Osteocyte (in vitro differentiated cells): ENCODE results near the gene GARIN5B. TPM values are rescaled to one million over a fixed set of nuclear protein-coding genes. Genes with fewer than 3 reads are reported as not detected.
A peak's percentile ranks its signal among the peaks of the same experiment; 100 is the strongest.

Experiments used
- DNase-seq: peaks from one replicate; pipeline ENCODE4 v3.0.0; 2021; ENCODE audit warnings: mixed read lengths; ENCODE audit not compliant: unreplicated experiment; ENCODE audit errors: extremely low spot score
- H3K27ac Mint-ChIP-seq: one replicate; pipeline ENCODE4 v1.8.0; 2021; ENCODE audit warnings: mild to moderate bottlenecking, mixed read lengths; ENCODE audit not compliant: unreplicated experiment
- H3K27me3 Mint-ChIP-seq: one replicate; pipeline ENCODE4 v1.8.0; 2021; ENCODE audit warnings: mixed read lengths; ENCODE audit not compliant: unreplicated experiment
- H3K36me3 Mint-ChIP-seq: one replicate; pipeline ENCODE4 v1.8.0; 2021; ENCODE audit warnings: mixed read lengths; ENCODE audit not compliant: unreplicated experiment
- H3K4me1 Mint-ChIP-seq: one replicate; pipeline ENCODE4 v1.8.0; 2021; ENCODE audit warnings: mixed read lengths; ENCODE audit not compliant: unreplicated experiment
- H3K4me3 Mint-ChIP-seq: one replicate; pipeline ENCODE4 v1.8.0; 2021; ENCODE audit warnings: mild to moderate bottlenecking, moderate library complexity, mixed read lengths; ENCODE audit not compliant: unreplicated experiment
- H3K9me3 Mint-ChIP-seq: one replicate; pipeline ENCODE4 v1.8.0; 2021; ENCODE audit warnings: mixed read lengths; ENCODE audit not compliant: unreplicated experiment
- CTCF ChIP-seq: fragments of 200-600 bp; sonication (generic); IDR thresholded peaks from 2 replicates; pipeline ENCODE4 v1.5.0; 2021; ENCODE audit warnings: antibody characterized with exemption, mild to moderate bottlenecking, moderate library complexity
- total RNA-seq: library from RNA; stranded (reverse); gene quantifications from 2 replicates; pipeline ENCODE4 v1.2.1, GENCODE V29; 2021

Gene GARIN5B
- total RNA-seq, 1 donor from 2014 or later = not detected

GRCh38 chr19:55383279-55384130, 20.4 kb upstream of the GARIN5B start:
- H3K4me1 Mint-ChIP-seq = peaks cover 34% of the 10 kb centered on the region
- no peaks in the 10 kb centered on the region for H3K9me3 Mint-ChIP-seq
- peak; percentile 40 for TF ChIP-seq CTCF
- peak overlapping the region; percentile 71 for H3K4me3 Mint-ChIP-seq
- peak overlapping the region; percentile 73 for H3K27ac Mint-ChIP-seq
- DNase-seq = no peak
- H3K27me3 Mint-ChIP-seq = no peaks in the 10 kb centered on the region
- peaks cover 9% of the 10 kb centered on the region for H3K36me3 Mint-ChIP-seq

- H3K9me3 Mint-ChIP-seq = no peaks in the 10 kb centered on the region
- no peak for DNase-seq
- H3K4me3 Mint-ChIP-seq = peak overlapping the region; percentile 71
- H3K4me1 Mint-ChIP-seq = peaks cover 27% of the 10 kb centered on the region
- TF ChIP-seq CTCF = no peak
- H3K27me3 Mint-ChIP-seq = no peaks in the 10 kb centered on the region
- H3K27ac Mint-ChIP-seq = no peak overlapping the region
- H3K36me3 Mint-ChIP-seq = peaks cover 8% of the 10 kb centered on the region
Measured at GRCh38 chr19:55382522-55383054, 19.5 kb upstream of the GARIN5B start.

GRCh38 chr19:55382013-55382412, 19.0 kb upstream of the GARIN5B start:
- no peak for DNase-seq
- H3K4me1 Mint-ChIP-seq = peaks cover 21% of the 10 kb centered on the region
- no peak overlapping the region for H3K4me3 Mint-ChIP-seq
- H3K27me3 Mint-ChIP-seq = no peaks in the 10 kb centered on the region
- H3K27ac Mint-ChIP-seq = no peak overlapping the region
- H3K9me3 Mint-ChIP-seq = no peaks in the 10 kb centered on the region
- peaks cover 6% of the 10 kb centered on the region for H3K36me3 Mint-ChIP-seq
- TF ChIP-seq CTCF = no peak

GRCh38 chr19:55379174-55379573, 16.1 kb upstream of the GARIN5B start:
- H3K36me3 Mint-ChIP-seq = no peaks in the 10 kb centered on the region
- H3K4me3 Mint-ChIP-seq = no peak overlapping the region
- no peak for TF ChIP-seq CTCF
- H3K4me1 Mint-ChIP-seq = peaks cover 14% of the 10 kb centered on the region
- DNase-seq = no peak
- no peaks in the 10 kb centered on the region for H3K27me3 Mint-ChIP-seq
- H3K9me3 Mint-ChIP-seq = no peaks in the 10 kb centered on the region
- no peak overlapping the region for H3K27ac Mint-ChIP-seq

GRCh38 chr19:55377356-55378131, 14.5 kb upstream of the GARIN5B start:
- Mint-ChIP-seq H3K36me3 (no peaks in the 10 kb centered on the region), H3K9me3 (no peaks in the 10 kb centered on the region), H3K4me1 (peaks cover 20% of the 10 kb centered on the region), H3K27ac (no peak overlapping the region), H3K27me3 (no peaks in the 10 kb centered on the region), H3K4me3 (no peak overlapping the region)
- DNase-seq = no peak
- TF ChIP-seq CTCF = no peak
